SK-N-SH (cell line): Measurements from ENCODE around the gene PCSK2. TPM values are rescaled to one million over a fixed set of nuclear protein-coding genes. Genes with fewer than 3 reads are reported as not detected.

ENCODE experiments used
- CTCF ChIA-PET: fragments of 300-600, 350-600 bp; formaldehyde crosslinking; extraction: SDS; loops from one replicate; lab custom pipeline; 2021; lab: Yijun Ruan, JAX
- POLR2A ChIA-PET: fragments of 350-600 bp; sonication (Branson Sonifier 250); formaldehyde crosslinking; extraction: SDS; loops from one replicate; lab custom pipeline; 2020; ENCODE audit warnings: antibody characterized with exemption, inconsistent platforms; lab: Yijun Ruan, JAX
- DNase-seq: peaks from one replicate; pipeline ENCODE4 v3.0.0; 2012
- H2AFZ ChIP-seq: fragments of 200-600 bp; sonication (generic); 2 replicates; pipeline ENCODE4 v1.8.1; 2016; ENCODE audit warnings: antibody characterized with exemption, mild to moderate bottlenecking, low read depth
- H3F3A ChIP-seq: fragments of 200-600 bp; sonication (generic); replicated peaks from 2 replicates; pipeline ENCODE3; 2016; ENCODE audit warnings: antibody characterized with exemption, mild to moderate bottlenecking; ENCODE audit not compliant: insufficient read depth
- H3K27ac ChIP-seq, 2 experiments: fragments of 200-500 bp in 1 of 2; fragments of 200-600 bp in 1 of 2; sonication (Bioruptor generic) in 1 of 2; sonication (generic), shearing (Covaris generic) in 1 of 2; 2 replicates each; pipeline versions ENCODE4 v1.5.1 to v1.6.1; 2014 to 2016; ENCODE audit warnings: low read depth in 2 of 2, inconsistent platforms in 1 of 2, low read length in 1 of 2, mild to moderate bottlenecking in 1 of 2, mixed read lengths in 1 of 2
- H3K27me3 ChIP-seq: fragments of 200-600 bp; sonication (generic), shearing (Covaris generic); 2 replicates; pipeline ENCODE4 v1.6.1; 2016; ENCODE audit warnings: mixed run types; ENCODE audit not compliant: insufficient read depth
- H3K36me3 ChIP-seq, 2 experiments: fragments of 200-500 bp in 1 of 2; fragments of 200-600 bp in 1 of 2; sonication (Bioruptor generic) in 1 of 2; sonication (generic) in 1 of 2; replicated peaks in 1 of 2; 2 replicates each; pipeline versions ENCODE3 to v1.5.1; 2014 to 2016; ENCODE audit warnings: low read length in 1 of 2, mild to moderate bottlenecking in 1 of 2; ENCODE audit not compliant: insufficient read depth in 2 of 2, control insufficient read depth in 1 of 2
- H3K4me1 ChIP-seq, 2 experiments: fragments of 200-500 bp in 1 of 2; fragments of 200-600 bp in 1 of 2; sonication (Bioruptor generic) in 1 of 2; sonication (generic), shearing (Covaris generic) in 1 of 2; 2 replicates each; pipeline versions ENCODE4 v1.5.1 to v1.6.1; 2014 to 2016; ENCODE audit warnings: low read depth in 1 of 2, low read length in 1 of 2, mixed run types in 1 of 2; ENCODE audit not compliant: insufficient read depth in 2 of 2, control insufficient read depth in 1 of 2
- H3K4me2 ChIP-seq: fragments of 200-600 bp; sonication (generic), shearing (Covaris generic); 2 replicates; pipeline ENCODE4 v1.6.1; 2017; ENCODE audit warnings: mixed run types
- H3K4me3 ChIP-seq, 2 experiments: fragments of 200-500 bp in 1 of 2; fragments of 200-600 bp in 1 of 2; sonication (Bioruptor generic) in 1 of 2; sonication (generic), shearing (Covaris generic) in 1 of 2; 2 replicates each; pipeline versions ENCODE4 v1.5.1 to v1.8.1; 2014 to 2016; ENCODE audit warnings: low read depth in 2 of 2, inconsistent platforms in 1 of 2, low read length in 1 of 2, mild to moderate bottlenecking in 1 of 2, mixed read lengths in 1 of 2, moderate library complexity in 1 of 2
- H3K79me2 ChIP-seq: fragments of 200-600 bp; sonication (generic); 2 replicates; pipeline ENCODE4 v1.8.1; 2017; ENCODE audit warnings: mild to moderate bottlenecking; ENCODE audit not compliant: insufficient read depth
- H3K9ac ChIP-seq: fragments of 200-600 bp; sonication (generic); 2 replicates; pipeline ENCODE4 v1.6.1; 2017; ENCODE audit warnings: mixed run types
- H3K9me2 ChIP-seq: fragments of 200-600 bp; sonication (generic); 2 replicates; pipeline ENCODE4 v1.6.1; 2017; ENCODE audit warnings: mixed run types
- H3K9me3 ChIP-seq: fragments of 200-600 bp; sonication (generic); 2 replicates; pipeline ENCODE4 v1.6.1; 2017; ENCODE audit warnings: mixed run types, mild to moderate bottlenecking, moderate library complexity
- H4K20me1 ChIP-seq: fragments of 200-600 bp; sonication (generic); 2 replicates; pipeline ENCODE4 v1.6.1; 2017; ENCODE audit warnings: mild to moderate bottlenecking, mixed run types; ENCODE audit not compliant: insufficient read depth
- CTCF ChIP-seq: fragments of 200-600 bp; sonication (generic); IDR thresholded peaks from 2 replicates; pipeline ENCODE4 v1.6.1; 2017; ENCODE audit warnings: antibody characterized with exemption, mild to moderate bottlenecking, moderate library complexity
- ELF1 ChIP-seq: IDR thresholded peaks from 2 replicates; pipeline ENCODE4 v1.4.0; 2012
- FOSL2 ChIP-seq: IDR thresholded peaks from 2 replicates; pipeline ENCODE4 v1.4.0; 2012; ENCODE audit warnings: low read depth, mild to moderate bottlenecking, moderate library complexity, borderline replicate concordance
- FOXM1 ChIP-seq: IDR thresholded peaks from 2 replicates; pipeline ENCODE4 v1.4.0; 2012; ENCODE audit warnings: low read depth, mild to moderate bottlenecking
- GABPA ChIP-seq: IDR thresholded peaks from 2 replicates; pipeline ENCODE4 v1.4.0; 2012; ENCODE audit warnings: low read depth, mild to moderate bottlenecking
- GATA2 ChIP-seq: sonication (generic); formaldehyde crosslinking; IDR thresholded peaks from 2 replicates; pipeline ENCODE4 v1.5.0; 2020; ENCODE audit warnings: mild to moderate bottlenecking, missing genetic modification reagents
- NRF1 ChIP-seq: IDR thresholded peaks from 2 replicates; pipeline ENCODE4 v1.6.1; 2012; ENCODE audit warnings: low read depth, mild to moderate bottlenecking, low read length
- POLR2AphosphoS5 ChIP-seq: IDR thresholded peaks from 2 replicates; pipeline ENCODE4 v1.6.1; 2012; ENCODE audit warnings: low read depth, low read length
- RAD21 ChIP-seq: IDR thresholded peaks from 2 replicates; pipeline ENCODE4 v1.6.1; 2012; ENCODE audit warnings: mild to moderate bottlenecking, low read length
- REST ChIP-seq: IDR thresholded peaks from 2 replicates; pipeline ENCODE4 v1.6.1; 2012; ENCODE audit warnings: mild to moderate bottlenecking, low read depth, low read length, moderate library complexity
- RXRA ChIP-seq: IDR thresholded peaks from 2 replicates; pipeline ENCODE4 v1.4.0; 2012; ENCODE audit warnings: low read depth, mild to moderate bottlenecking, borderline replicate concordance
- TAF1 ChIP-seq: IDR thresholded peaks from 2 replicates; pipeline ENCODE4 v1.6.1; 2012; ENCODE audit warnings: low read depth, mild to moderate bottlenecking, low read length, moderate library complexity, borderline replicate concordance
- USF2 ChIP-seq: fragments of 150-350 bp; IDR thresholded peaks from 2 replicates; pipeline ENCODE4 v1.6.1; 2017; ENCODE audit warnings: antibody characterized with exemption, low read length, low read depth, borderline replicate concordance
- WGBS: methylation state at CpG from one replicate; pipeline ENCODE4 v1.1.6; 2017; ENCODE audit warnings: low lambda C conversion rate; 5-methylcytosine and 5-hydroxymethylcytosine counted together
- polyA plus RNA-seq, 3 experiments: library from polyadenylated mRNA; depleted of rRNA; stranded (reverse); fragments of >200 nt; gene quantifications; 2 replicates each; pipeline ENCODE4 v1.2.3, GENCODE V29; 2012

The PCSK2 gene
- polyA plus RNA-seq, 1 of the 3 experiments (the other 2 are of a cell fraction), result not detected

- H3K9me2 ChIP-seq, result no peaks in the 10 kb centered on the region
- H3K9me3 ChIP-seq, result no peaks in the 10 kb centered on the region
- WGBS, result 59% methylated on average over 10 of the region's 10 CpGs
- no peak overlapping the region for H3K9ac ChIP-seq
- CTCF ChIA-PET, result interaction anchor here (1.3 to 1.5 kb wide), 3 partner anchors 11 to 664 kb away, joined by 3 to 4 read pairs (median 3); no protein-coding TSS in a partner anchor
- H4K20me1 ChIP-seq, result no peaks in the 10 kb centered on the region
- no peaks in the 10 kb centered on the region for H3K79me2 ChIP-seq
- DNase-seq, result no peak
- H3K4me1 ChIP-seq, result no peaks in the 10 kb centered on the region
- H3F3A ChIP-seq, result no peaks in the 10 kb centered on the region
- no peak overlapping the region for H2AFZ ChIP-seq
- no peaks in the 10 kb centered on the region for H3K36me3 ChIP-seq
- no peak overlapping the region for H3K27ac ChIP-seq
- H3K4me2 ChIP-seq, result no peak overlapping the region
- TF ChIP-seq USF2, result no peak
- no peak for TF ChIP-seq FOXM1
- no peak for TF ChIP-seq GABPA
- TF ChIP-seq CTCF, result no peak
- no peak for TF ChIP-seq REST
- no peak for TF ChIP-seq NRF1
- TF ChIP-seq RAD21, result no peak
- no peak for TF ChIP-seq GATA2 (CRISPR knock-in tag)
- no peak for TF ChIP-seq POLR2AphosphoS5
- TF ChIP-seq ELF1, result no peak
- TF ChIP-seq FOSL2, result no peak
- no peak for TF ChIP-seq RXRA
- TF ChIP-seq TAF1, result no peak
- POLR2A ChIA-PET, result no interaction called here
- H3K4me3 ChIP-seq, result no peak overlapping the region
- H3K27me3 ChIP-seq, result no peaks in the 10 kb centered on the region
Measured at GRCh38 chr20:17465236-17465635, 238.4 kb downstream of the PCSK2 start.
